GM18951 (cell line): ENCODE measurements around the gene TMEM14A.
"Not testable (repeated sequence)": the region's sequence is repeated elsewhere in the genome, so short reads cannot be mapped to it uniquely, and the experiment has no call there.

Experiments
- POLR2A ChIP-seq: IDR thresholded peaks from 4 replicates; pipeline ENCODE4 v1.6.1; 2011; ENCODE audit warnings: mild to moderate bottlenecking; ENCODE audit not compliant: insufficient read length, insufficient read depth; ENCODE audit errors: extremely low read depth
- in situ Hi-C: fragments of 300-500 bp; cut with MboI; formaldehyde crosslinking; loops from one replicate; pipeline ENCODE4 v1.12.0; 2022; ENCODE audit warnings: low sequenced_read_pairs, mixed read lengths, inconsistent platforms; ENCODE audit not compliant: unreplicated experiment

TMEM14A gene

GRCh38 chr6:52644253-52644652 lies 26.7 kb upstream of the TMEM14A start:
- in situ Hi-C loops = no loop called here

DNA sequence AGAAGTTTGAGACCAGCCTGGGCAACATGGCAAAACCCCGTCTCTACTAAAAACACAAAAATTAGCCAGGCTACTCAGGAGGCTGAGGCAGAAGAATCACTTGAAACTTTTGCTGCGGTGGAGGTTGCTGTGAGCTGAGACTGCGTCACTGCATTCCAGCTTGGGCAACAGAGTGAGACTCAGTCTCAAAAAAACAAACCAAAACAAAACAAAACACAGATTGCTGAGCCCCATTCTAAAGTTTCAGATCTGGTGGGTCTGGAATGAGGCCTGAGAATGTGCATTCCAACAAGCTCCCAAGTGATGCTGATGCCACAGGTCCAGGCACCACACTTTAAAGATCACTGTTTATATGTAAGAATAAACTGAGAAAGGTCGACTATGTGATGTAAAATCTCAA lies 24.9 kb upstream of the TMEM14A start:
- no peak for TF ChIP-seq POLR2A
- in situ Hi-C loops = no loop called here

More at GRCh38 chr6:52644253-52644652, 26.7 kb upstream of the TMEM14A start:
- TF ChIP-seq POLR2A = no peak

DNA sequence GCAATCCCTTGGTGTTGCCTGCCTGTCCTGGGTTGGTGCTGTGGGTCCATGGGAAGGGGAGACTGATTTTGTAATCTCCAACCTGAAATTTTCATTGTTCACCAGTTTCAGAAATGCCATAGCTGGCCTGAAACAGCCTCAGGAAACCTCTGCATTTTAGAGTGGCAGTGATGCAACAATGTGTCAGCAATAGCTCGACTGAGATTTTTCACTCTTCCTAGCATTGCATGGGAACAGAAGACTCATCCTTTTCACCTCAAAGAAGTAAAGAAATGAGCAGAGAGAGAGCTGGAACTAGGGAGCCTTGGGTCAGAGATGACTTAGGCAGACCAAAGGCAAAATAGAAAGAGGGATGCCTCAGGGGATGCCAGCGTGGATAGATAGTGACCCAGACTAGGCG lies 23.7 kb upstream of the TMEM14A start:
- in situ Hi-C loops = no loop called here
- TF ChIP-seq POLR2A = no peak

GRCh38 chr6:52649536-52650160 lies 21.3 kb upstream of the TMEM14A start:
- in situ Hi-C loops = no loop called here
- no peak for TF ChIP-seq POLR2A

GRCh38 chr6:52650941-52651340 lies 20.0 kb upstream of the TMEM14A start:
- no peak for TF ChIP-seq POLR2A
- in situ Hi-C loops = no loop called here

DNA sequence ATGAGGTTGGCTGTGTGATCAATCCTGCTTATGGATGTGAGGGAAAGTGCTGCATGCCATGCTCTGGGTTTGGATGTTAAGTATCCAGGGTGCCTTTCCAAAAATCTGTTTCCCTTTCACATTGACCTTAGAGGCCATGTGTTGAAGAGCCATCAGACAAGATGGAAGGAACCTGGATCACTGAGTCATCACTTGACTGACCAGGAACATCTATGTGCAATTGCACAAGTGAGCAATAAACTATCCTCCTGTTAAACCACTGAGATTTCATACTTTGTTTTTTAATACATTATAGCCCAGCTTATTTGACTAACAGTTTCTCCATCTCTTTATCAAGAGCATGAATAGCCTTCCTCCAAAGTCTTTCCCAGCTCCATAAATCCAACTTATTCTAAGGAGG lies 17.8 kb upstream of the TMEM14A start:
- TF ChIP-seq POLR2A = no peak

GRCh38 chr6:52654007-52654406 lies 16.9 kb upstream of the TMEM14A start:
- TF ChIP-seq POLR2A = no peak
- in situ Hi-C loops = no loop called here

More for the DNA sequence above, 17.8 kb upstream of the TMEM14A start:
- in situ Hi-C loops = no loop called here

DNA sequence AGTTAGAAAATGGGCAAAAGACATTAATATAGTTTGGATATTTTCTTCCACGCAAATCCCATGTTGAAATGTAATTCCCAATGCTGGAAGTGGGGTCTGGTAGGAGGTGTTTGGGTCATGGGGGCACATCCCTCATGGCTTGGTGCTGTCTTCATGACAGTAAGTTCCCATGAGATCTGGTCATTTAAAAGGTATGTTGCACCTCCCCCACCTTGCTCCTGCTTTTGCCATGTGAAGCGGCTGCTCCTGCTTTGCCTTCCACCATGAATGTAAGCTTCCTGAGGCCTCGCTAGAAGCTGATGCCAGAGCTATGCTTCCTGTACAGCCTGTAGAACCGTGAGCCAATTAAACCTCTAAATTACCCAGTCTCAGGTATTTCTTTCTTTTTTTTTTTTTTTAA lies 16.3 kb upstream of the TMEM14A start:
- in situ Hi-C loops = no loop called here
- TF ChIP-seq POLR2A = no peak

DNA sequence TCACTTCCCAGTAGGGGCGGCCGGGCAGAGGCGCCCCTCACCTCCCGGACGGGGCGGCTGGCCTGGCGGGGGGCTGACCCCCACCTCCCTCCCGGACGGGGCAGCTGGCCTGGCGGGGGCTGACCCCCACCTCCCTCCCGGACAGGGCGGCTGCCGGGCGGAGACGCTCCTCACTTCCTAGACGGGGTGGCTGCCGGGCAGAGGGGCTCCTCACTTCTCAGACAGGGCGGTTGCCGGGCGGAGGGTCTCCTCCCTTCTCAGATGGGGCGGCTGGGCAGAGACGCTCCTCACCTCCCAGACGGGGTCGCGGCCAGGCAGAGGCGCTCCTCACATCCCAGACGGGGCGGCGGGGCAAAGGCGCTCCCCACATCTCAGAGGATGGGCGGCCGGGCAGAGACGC lies 15.0 kb upstream of the TMEM14A start:
- in situ Hi-C loops = not testable (repeated sequence)

DNA sequence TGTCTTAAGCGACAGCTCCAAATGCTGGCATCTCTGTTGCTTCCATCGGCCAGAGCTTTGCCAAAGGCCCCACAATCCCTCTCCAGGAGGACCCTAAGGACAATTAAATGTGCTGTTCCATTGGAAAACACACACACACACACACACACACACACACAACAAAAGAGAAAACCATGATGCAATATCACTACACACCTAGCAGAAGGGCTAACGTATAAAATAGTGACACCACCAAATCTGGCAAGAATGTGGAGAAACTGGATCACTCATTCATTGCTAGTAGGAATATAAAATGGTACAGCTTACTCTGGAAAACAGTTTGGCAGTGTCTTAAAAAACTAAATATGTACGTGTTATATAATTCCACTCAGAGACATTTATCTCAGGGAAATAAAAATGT lies 13.0 kb upstream of the TMEM14A start:
- in situ Hi-C loops = no loop called here
- no peak for TF ChIP-seq POLR2A

- in situ Hi-C loops = loop anchor here (10.0 kb wide), 1 partner anchor 367 kb away; no protein-coding TSS in a partner anchor
- no peak for TF ChIP-seq POLR2A
Observed at GRCh38 chr6:52661551-52661950, 9.4 kb upstream of the TMEM14A start.

DNA sequence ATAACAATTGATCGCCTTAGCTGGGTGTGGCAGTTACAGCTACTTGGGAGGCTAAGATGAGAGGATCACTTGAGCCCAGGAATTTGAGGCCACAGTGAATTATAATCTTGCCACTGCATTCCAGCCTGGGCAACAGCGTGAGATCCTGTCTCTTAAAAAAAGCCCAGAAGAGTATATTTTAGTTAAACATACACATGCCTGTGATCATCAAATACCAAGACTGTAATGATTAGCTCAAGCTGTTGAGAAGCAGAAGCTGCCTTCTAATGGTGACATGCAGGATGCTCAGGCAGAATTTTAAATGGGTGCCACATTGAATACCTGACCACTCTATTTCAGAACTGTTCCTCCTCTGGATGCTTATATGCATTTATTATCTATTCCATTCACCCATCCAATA lies 8.9 kb upstream of the TMEM14A start:
- in situ Hi-C loops = loop anchor here (10.0 kb wide), 1 partner anchor 367 kb away; no protein-coding TSS in a partner anchor
- TF ChIP-seq POLR2A = no peak

DNA sequence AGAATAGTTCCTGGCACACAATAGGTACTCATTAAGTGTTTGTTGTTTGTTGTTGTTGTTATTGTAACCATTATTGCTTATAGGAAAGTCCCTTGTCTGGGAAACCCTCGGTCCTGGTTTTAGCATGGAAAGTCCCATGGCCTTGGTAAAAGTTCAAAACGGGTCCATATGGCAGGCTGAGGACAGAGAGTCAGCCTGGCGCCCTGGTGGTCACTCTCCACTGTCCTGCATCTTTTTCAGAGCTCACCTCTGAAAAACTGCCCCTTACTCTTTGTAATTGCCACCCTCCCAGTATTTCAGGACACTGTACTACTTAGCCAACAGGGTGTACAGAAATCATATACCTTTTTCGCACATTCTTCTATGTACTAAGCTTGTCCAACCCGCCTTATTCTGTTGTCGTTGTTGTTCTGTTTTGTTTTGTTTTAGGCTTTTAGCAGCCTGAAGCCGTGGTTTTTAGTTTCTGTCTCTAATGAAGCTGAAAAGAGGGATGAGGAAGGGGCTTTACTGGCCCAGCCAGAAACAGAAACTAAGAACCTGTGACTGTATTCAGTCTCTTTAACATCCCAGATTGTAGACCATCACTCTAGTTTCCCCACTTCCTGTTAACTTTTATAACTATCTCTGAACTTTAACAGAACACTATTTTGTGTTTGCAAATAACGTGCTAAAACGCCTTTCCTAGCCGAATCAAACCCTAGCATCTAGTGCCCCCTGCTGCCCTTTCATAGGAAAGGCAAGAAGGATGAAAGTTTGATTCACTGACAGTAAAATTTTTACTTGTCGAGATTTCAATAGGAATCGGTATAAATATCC lies 7.6 kb upstream of the TMEM14A start:
- TF ChIP-seq POLR2A = no peak
- in situ Hi-C loops = loop anchor here (10.0 kb wide), 1 partner anchor 369 kb away; no protein-coding TSS in a partner anchor

DNA sequence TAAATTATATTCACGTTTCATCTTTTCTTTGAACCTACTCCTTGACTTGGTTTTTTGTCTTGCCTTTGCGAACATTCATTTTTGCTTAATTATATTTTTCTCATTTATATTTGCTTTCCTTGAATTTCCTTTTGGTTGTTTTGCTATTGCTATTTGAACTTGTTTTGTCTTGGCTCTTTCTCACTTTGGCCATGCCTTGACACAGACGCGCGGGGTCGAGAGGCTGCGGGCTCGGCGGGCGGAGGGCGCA lies 7.1 kb upstream of the TMEM14A start:
- no peak for TF ChIP-seq POLR2A
- in situ Hi-C loops = loop anchor here (10.0 kb wide), 1 partner anchor 369 kb away; no protein-coding TSS in a partner anchor
